Uterus (tissue), 4 donors: Measurements from ENCODE around the gene HDLBP. TPM values are rescaled to one million over a fixed set of nuclear protein-coding genes. Genes with fewer than 3 reads are reported as not detected.

Source experiments
- DNase-seq, 2 donors: peaks; one replicate each; pipeline ENCODE4 v3.0.0-alpha.2; 2019 to 2020
- H3K27ac ChIP-seq, 2 donors: fragments of 200-600 bp; sonication (generic); 1 replicate in 1 of 2; 2 replicates in 1 of 2; pipeline ENCODE4 v1.5.1; 2016 to 2018
- H3K27me3 ChIP-seq, 2 donors: fragments of 200-600 bp; sonication (generic); one replicate each; pipeline ENCODE4 v1.5.1; 2018 to 2019; ENCODE audit warnings: control low read depth in 1 of 2
- H3K36me3 ChIP-seq, 2 donors: fragments of 200-600 bp; sonication (generic); one replicate each; pipeline ENCODE4 v1.5.1; 2019; ENCODE audit warnings: control low read depth in 1 of 2
- H3K4me1 ChIP-seq, 2 donors: fragments of 200-600 bp; sonication (generic); one replicate each; pipeline ENCODE4 v1.5.1; 2018 to 2019; ENCODE audit warnings: control low read depth in 1 of 2
- H3K4me3 ChIP-seq, 2 donors: fragments of 200-600 bp; sonication (generic); 1 replicate in 1 of 2; 2 replicates in 1 of 2; pipeline ENCODE4 v1.5.1; 2018 to 2019; ENCODE audit warnings: mild to moderate bottlenecking in 1 of 2
- H3K9me3 ChIP-seq, 2 donors: fragments of 200-600 bp; sonication (generic); one replicate each; pipeline ENCODE4 v1.5.1; 2019; ENCODE audit warnings: control low read depth in 1 of 2
- POLR2A ChIP-seq, 2 donors: fragments of 450-650 bp; IDR thresholded peaks; one replicate each; pipeline ENCODE4 v1.6.1; 2016; ENCODE audit warnings: antibody characterized with exemption in 2 of 2, mild to moderate bottlenecking in 1 of 2, moderate library complexity in 1 of 2
- intact Hi-C: fragments of 100-400 bp; cut with DNase I; formaldehyde crosslinking; loops from one replicate; pipeline ENCODE4 v1.15.1; 2023; ENCODE audit warnings: low total_unique reads
- total RNA-seq, 4 donors: library from RNA; depleted of rRNA in 3 of 4; stranded (reverse); fragments of >200 nt in 3 of 4; gene quantifications; one replicate each; pipeline versions ENCODE4 v1.1.0 to v1.2.4, GENCODE V29; 2014 to 2023
- TF ChIP-seq, protein P1 (sequence below), 4 experiments: fragments of 200-600 bp in 2 of 4; fragments of 450-650 bp in 2 of 4; sonication (generic) in 2 of 4; IDR thresholded peaks; one replicate each; pipeline ENCODE4 v1.5.1; 2016 to 2019; ENCODE audit warnings: antibody characterized with exemption in 4 of 4, mild to moderate bottlenecking in 2 of 4, moderate library complexity in 1 of 4
- donor health status: DM: yes; HTN: yes; CAD: no.

HDLBP gene
- total RNA-seq, 4 donors from 2014 or later = 226 to 1,465 (median 466) TPM

DNA sequence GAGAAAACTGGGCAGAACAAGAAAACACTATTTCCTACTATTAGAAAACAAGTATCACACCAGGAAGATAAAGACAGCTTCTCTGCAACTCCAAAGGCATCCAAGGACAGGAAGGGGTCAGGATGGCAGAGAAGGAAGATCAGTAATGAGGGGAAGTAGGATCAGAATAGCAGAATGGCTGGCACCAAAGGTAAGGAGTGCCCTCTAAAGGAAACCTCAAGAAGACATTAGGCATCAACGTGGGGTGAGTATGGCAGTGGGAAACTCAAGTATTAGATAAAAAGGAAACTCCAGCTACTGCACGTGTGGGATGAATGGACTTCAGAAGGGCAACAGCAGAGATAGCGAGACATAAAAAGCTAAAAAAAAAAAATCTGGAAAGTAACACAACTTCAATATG is 25.9 kb downstream of the HDLBP start:
- TF ChIP-seq, protein P1, sequence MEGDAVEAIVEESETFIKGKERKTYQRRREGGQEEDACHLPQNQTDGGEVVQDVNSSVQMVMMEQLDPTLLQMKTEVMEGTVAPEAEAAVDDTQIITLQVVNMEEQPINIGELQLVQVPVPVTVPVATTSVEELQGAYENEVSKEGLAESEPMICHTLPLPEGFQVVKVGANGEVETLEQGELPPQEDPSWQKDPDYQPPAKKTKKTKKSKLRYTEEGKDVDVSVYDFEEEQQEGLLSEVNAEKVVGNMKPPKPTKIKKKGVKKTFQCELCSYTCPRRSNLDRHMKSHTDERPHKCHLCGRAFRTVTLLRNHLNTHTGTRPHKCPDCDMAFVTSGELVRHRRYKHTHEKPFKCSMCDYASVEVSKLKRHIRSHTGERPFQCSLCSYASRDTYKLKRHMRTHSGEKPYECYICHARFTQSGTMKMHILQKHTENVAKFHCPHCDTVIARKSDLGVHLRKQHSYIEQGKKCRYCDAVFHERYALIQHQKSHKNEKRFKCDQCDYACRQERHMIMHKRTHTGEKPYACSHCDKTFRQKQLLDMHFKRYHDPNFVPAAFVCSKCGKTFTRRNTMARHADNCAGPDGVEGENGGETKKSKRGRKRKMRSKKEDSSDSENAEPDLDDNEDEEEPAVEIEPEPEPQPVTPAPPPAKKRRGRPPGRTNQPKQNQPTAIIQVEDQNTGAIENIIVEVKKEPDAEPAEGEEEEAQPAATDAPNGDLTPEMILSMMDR (IDR thresholded peaks at IDR 0.05) = no peak
- no peak for TF ChIP-seq POLR2A (IDR thresholded peaks at IDR 0.05)
- DNase-seq = no peak
- intact Hi-C loops = no loop called here

DNA sequence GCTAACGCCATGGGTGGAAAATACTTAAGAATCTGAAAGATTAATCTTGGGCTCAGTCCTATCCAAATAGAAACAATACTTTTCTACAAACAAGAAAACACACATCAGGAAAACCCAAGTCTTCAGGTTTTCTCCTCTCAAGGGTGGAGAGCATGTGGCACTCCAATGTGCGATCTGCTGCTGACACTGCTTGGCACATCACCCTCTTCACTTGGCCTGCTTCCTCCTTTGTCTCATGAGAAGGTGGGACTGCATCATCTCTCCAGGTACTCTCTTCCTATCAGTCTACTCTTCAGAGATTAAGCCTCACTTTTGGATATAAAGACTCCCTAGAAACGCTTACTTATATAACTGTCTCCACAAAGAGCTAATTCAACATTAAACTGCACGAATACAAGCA is 26.4 kb downstream of the HDLBP start:
- TF ChIP-seq, protein P1 (IDR thresholded peaks at IDR 0.05) = no peak
- TF ChIP-seq POLR2A (IDR thresholded peaks at IDR 0.05) = no peak
- Histone ChIP-seq H3K36me3 (no peaks in the 10 kb centered on the region), H3K9me3 (no peaks in the 10 kb centered on the region), H3K27ac (no peak overlapping the region), H3K4me3 (no peak overlapping the region), H3K27me3 (no peaks in the 10 kb centered on the region), H3K4me1 (no peaks in the 10 kb centered on the region)
- no peak for DNase-seq
- intact Hi-C loops = no loop called here

More for the DNA sequence above, 25.9 kb downstream of the HDLBP start:
- Histone ChIP-seq H3K36me3 (no peaks in the 10 kb centered on the region), H3K27me3 (no peaks in the 10 kb centered on the region), H3K9me3 (no peaks in the 10 kb centered on the region), H3K4me1 (no peaks in the 10 kb centered on the region), H3K4me3 (no peak overlapping the region), H3K27ac (no peak overlapping the region)

DNA sequence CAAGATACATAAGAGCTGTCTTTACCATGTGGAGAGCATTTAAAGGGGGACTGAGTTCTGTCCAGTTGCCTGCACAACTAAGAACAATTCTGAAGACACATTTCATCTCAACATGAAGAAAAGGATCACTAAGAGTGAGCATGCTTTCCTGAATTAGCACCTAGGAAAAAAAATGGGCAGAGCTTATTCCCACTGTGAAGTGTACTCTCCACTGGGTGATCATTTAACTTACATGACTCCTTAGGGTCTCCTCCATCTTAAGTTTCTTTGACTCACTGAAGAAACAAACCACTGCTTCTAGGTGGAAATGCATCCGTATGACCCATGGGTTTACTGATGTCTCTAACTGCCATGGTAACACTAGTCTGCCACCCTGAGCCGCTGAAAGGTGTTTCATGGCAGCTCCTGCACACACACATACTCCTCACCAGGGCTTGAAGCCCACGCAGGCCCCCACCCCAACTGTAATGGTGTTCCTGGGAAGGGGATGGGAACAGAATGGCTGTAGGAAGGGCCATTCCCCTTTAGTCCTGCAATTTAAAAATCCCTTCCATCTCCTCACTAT is 27.1 kb downstream of the HDLBP start:
- intact Hi-C loops = no loop called here
- Histone ChIP-seq H3K4me1 (no peaks in the 10 kb centered on the region), H3K27me3 (no peaks in the 10 kb centered on the region), H3K9me3 (no peaks in the 10 kb centered on the region), H3K36me3 (no peaks in the 10 kb centered on the region), H3K4me3 (no peak overlapping the region), H3K27ac (no peak overlapping the region)
- no peak for DNase-seq
- TF ChIP-seq, protein P1 (IDR thresholded peaks at IDR 0.05) = no peak
- TF ChIP-seq POLR2A (IDR thresholded peaks at IDR 0.05) = no peak

DNA sequence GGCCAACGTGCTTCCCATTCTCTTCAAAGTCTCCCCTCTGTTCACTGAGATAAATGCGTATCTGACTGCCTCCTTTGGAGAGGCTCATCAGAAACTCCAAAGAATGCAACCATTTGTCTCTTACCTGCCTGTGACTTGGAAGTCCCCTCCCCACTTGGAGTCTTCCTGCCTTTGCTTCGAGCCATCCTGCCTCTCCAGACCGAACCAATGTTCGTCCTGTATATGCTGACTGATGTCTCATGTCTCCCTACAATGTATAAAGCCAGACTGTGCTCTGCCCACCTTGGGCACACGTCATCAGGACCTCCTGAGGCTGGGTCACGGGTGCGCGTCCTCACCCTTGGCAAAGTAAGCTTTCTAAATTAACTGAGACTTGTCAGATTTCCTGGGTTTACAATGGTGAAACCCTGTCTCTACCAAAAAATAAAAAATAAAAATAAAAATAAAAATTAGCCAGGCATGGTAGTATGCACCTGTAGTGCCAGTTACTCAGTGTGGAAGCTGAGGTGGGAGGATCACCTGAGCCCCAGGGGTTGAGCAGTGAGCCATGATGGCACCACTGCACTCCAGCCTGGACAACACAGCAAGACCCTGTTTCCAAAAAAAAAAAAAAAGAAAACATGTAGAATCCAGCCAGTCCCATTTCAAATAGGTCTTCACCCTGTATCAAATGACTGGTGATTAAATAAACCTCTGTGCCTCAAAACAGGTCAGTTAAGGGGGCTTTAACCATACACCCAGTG is 29.0 kb downstream of the HDLBP start:
- no peak for DNase-seq
- no peak overlapping the region for H3K4me3 ChIP-seq
- TF ChIP-seq, protein P1 (IDR thresholded peaks at IDR 0.05) = no peak
- no peak for TF ChIP-seq POLR2A (IDR thresholded peaks at IDR 0.05)
- H3K4me1 ChIP-seq = no peaks in the 10 kb centered on the region
- H3K36me3 ChIP-seq = no peaks in the 10 kb centered on the region
- intact Hi-C loops = no loop called here
- no peaks in the 10 kb centered on the region for H3K9me3 ChIP-seq
- H3K27me3 ChIP-seq = no peaks in the 10 kb centered on the region
- H3K27ac ChIP-seq = no peak overlapping the region

DNA sequence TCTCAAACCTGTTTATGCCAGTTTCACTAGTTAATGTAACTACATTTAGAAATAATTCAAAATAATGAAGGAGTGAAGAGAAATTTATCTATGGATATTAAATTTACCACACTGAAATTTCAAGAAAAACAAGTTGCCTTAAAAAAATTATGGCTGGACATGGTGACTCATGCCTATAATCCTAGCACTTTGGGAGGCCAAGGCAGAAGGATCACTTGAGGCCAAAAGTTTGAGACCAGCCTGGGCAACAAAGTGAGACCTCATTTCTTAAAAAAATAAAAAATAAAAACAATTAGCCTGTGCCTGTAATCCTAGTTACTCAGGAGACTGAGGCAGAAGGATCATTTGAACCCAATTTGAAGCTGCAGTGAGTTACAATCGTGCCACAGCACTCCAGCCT is 29.9 kb downstream of the HDLBP start:
- Histone ChIP-seq H3K27me3 (no peaks in the 10 kb centered on the region), H3K36me3 (no peaks in the 10 kb centered on the region), H3K27ac (no peak overlapping the region), H3K4me3 (no peak overlapping the region), H3K4me1 (no peaks in the 10 kb centered on the region), H3K9me3 (no peaks in the 10 kb centered on the region)
- no peak for DNase-seq
- TF ChIP-seq, protein P1 (IDR thresholded peaks at IDR 0.05) = no peak
- no peak for TF ChIP-seq POLR2A (IDR thresholded peaks at IDR 0.05)
- intact Hi-C loops = no loop called here
